SU-DHL-6 (cell line): ENCODE data around the gene CEACAM16.

Experiments
- H2AFZ ChIP-seq: fragments of 200-600 bp; sonication (generic); 2 replicates; pipeline ENCODE4 v1.6.1; 2014; ENCODE audit warnings: low read depth, mild to moderate bottlenecking, moderate library complexity, mixed read lengths, antibody characterized with exemption, low read length; ENCODE audit not compliant: severe bottlenecking
- H3F3A ChIP-seq: fragments of 200-600 bp; shearing (Covaris generic); 2 replicates; pipeline ENCODE4 v1.6.0; 2016; ENCODE audit warnings: antibody characterized with exemption, mild to moderate bottlenecking; ENCODE audit not compliant: insufficient read depth
- H3K27ac ChIP-seq: fragments of 200-600 bp; sonication (generic); 2 replicates; pipeline ENCODE4 v1.5.1; 2016; ENCODE audit warnings: low read depth, mild to moderate bottlenecking, low read length, moderate library complexity, mixed read lengths
- H3K27me3 ChIP-seq: fragments of 200-600 bp; sonication (generic), shearing (Covaris generic); 2 replicates; pipeline ENCODE4 v1.6.0; 2014; ENCODE audit warnings: mild to moderate bottlenecking, low read length
- H3K36me3 ChIP-seq: fragments of 200-600 bp; sonication (generic); 2 replicates; pipeline ENCODE4 v1.6.1; 2014; ENCODE audit warnings: mild to moderate bottlenecking, low read length, mixed read lengths
- H3K4me2 ChIP-seq: fragments of 300-600, 200-600 bp; shearing (Covaris generic), sonication (generic); 2 replicates; pipeline ENCODE4 v1.6.0; 2014; ENCODE audit warnings: low read length, low read depth, mild to moderate bottlenecking; ENCODE audit not compliant: poor library complexity, severe bottlenecking
- H3K4me3 ChIP-seq: fragments of 200-600 bp; sonication (generic); 2 replicates; pipeline ENCODE4 v1.5.1; 2014; ENCODE audit warnings: antibody characterized with exemption, low read length, mild to moderate bottlenecking, mixed read lengths; ENCODE audit not compliant: insufficient read depth, poor library complexity, severe bottlenecking
- H3K79me2 ChIP-seq: fragments of 200-600 bp; sonication (generic); 2 replicates; pipeline ENCODE4 v1.6.1; 2014; ENCODE audit warnings: mild to moderate bottlenecking, low read length, moderate library complexity; ENCODE audit not compliant: insufficient read depth
- H3K9ac ChIP-seq: fragments of 200-600 bp; sonication (generic); 2 replicates; pipeline ENCODE4 v1.7.0; 2014; ENCODE audit warnings: mild to moderate bottlenecking, low read length
- H3K9me2 ChIP-seq: fragments of 200-600 bp; sonication (generic); replicated peaks from 2 replicates; pipeline ENCODE4 v1.6.1; 2014; ENCODE audit warnings: low read length; ENCODE audit not compliant: insufficient read depth
- H3K9me3 ChIP-seq: fragments of 200-600 bp; sonication (generic); 2 replicates; pipeline ENCODE4 v1.6.1; 2014; ENCODE audit warnings: low read length, mixed read lengths; ENCODE audit not compliant: insufficient read depth
- H4K20me1 ChIP-seq: fragments of 200-600 bp; sonication (generic); 2 replicates; pipeline ENCODE4 v1.6.1; 2014; ENCODE audit warnings: low read depth, mild to moderate bottlenecking, antibody characterized with exemption, low read length, moderate library complexity, mixed read lengths
- EZH2phosphoT487 ChIP-seq: fragments of 200-600 bp; sonication (generic), shearing (Covaris generic); conservative IDR thresholded peaks from 2 replicates; pipeline ENCODE4 v1.6.1; 2018; ENCODE audit warnings: mild to moderate bottlenecking, antibody characterized with exemption, low read length, moderate library complexity, mixed read lengths
- TF ChIP-seq, protein P1 (sequence below): fragments of 200-600 bp; sonication (generic); IDR thresholded peaks from one replicate; pipeline ENCODE4 v1.5.1; 2017; ENCODE audit warnings: antibody characterized with exemption, mild to moderate bottlenecking, low read length, moderate library complexity; ENCODE audit not compliant: insufficient read depth, poor library complexity, severe bottlenecking

Gene CEACAM16

DNA sequence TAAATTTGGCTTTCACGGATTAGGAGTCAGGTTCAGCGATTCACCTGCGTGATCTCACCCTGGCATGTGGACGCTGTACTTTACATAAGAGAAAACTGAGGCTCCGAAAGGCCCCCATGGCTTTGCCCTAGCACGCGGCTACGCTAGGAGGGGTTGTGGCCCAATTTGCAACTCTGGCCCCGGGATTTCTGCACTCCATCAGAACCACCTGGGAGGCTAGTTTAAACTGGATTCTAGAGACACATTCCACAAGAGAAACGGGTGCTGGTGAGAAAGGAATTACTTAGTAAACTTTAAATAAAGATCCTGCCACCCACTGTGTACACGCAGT lies 55.8 kb downstream of the CEACAM16 start:
- Histone ChIP-seq H3K4me2 (peak overlapping the region; percentile 100), H3F3A (peaks cover 42% of the 10 kb centered on the region), H3K4me3 (peak overlapping the region; percentile 68), H3K27me3 (no peaks in the 10 kb centered on the region), H3K27ac (peak overlapping the region; percentile 99), H4K20me1 (peaks cover 4% of the 10 kb centered on the region), H3K36me3 (no peaks in the 10 kb centered on the region), H3K79me2 (peaks cover 38% of the 10 kb centered on the region), H2AFZ (no peak overlapping the region), H3K9me3 (no peaks in the 10 kb centered on the region), H3K9me2 (no peaks in the 10 kb centered on the region), H3K9ac (peak overlapping the region; percentile 97)
- no peak for TF ChIP-seq EZH2phosphoT487
- TF ChIP-seq, protein P1, sequence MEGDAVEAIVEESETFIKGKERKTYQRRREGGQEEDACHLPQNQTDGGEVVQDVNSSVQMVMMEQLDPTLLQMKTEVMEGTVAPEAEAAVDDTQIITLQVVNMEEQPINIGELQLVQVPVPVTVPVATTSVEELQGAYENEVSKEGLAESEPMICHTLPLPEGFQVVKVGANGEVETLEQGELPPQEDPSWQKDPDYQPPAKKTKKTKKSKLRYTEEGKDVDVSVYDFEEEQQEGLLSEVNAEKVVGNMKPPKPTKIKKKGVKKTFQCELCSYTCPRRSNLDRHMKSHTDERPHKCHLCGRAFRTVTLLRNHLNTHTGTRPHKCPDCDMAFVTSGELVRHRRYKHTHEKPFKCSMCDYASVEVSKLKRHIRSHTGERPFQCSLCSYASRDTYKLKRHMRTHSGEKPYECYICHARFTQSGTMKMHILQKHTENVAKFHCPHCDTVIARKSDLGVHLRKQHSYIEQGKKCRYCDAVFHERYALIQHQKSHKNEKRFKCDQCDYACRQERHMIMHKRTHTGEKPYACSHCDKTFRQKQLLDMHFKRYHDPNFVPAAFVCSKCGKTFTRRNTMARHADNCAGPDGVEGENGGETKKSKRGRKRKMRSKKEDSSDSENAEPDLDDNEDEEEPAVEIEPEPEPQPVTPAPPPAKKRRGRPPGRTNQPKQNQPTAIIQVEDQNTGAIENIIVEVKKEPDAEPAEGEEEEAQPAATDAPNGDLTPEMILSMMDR, result no peak

DNA sequence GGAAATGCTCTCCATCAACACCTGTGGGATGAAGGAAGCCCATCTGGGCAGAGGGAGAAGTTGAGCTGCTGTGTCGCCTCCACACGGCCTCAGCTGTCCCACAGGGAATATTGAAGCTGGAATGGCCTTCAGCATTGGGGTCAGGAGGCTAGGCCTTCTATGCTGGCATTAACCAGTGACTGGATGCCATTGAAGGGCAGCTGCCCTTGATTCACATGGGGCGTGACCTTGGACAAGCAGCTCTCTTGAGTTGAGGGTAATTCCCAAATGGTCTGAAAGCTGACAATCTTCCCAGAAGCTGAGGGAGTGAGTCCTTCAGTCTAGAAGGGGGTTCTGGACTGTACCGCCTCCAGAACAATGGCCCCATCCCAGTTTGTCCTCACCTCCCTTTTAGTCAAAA lies 56.3 kb downstream of the CEACAM16 start:
- peak overlapping the region; percentile 100 for H3K4me2 ChIP-seq
- no peak overlapping the region for H3K4me3 ChIP-seq

GRCh38 chr19:44756089-44756562 lies 57.2 kb downstream of the CEACAM16 start:
- no peak overlapping the region for H3K9ac ChIP-seq
- H3K79me2 ChIP-seq, result peaks cover 24% of the 10 kb centered on the region
- H3K9me2 ChIP-seq, result no peaks in the 10 kb centered on the region
- peaks cover 4% of the 10 kb centered on the region for H4K20me1 ChIP-seq
- no peaks in the 10 kb centered on the region for H3K27me3 ChIP-seq
- no peaks in the 10 kb centered on the region for H3K36me3 ChIP-seq
- H2AFZ ChIP-seq, result no peak overlapping the region
- peaks cover 28% of the 10 kb centered on the region for H3F3A ChIP-seq
- H3K9me3 ChIP-seq, result no peaks in the 10 kb centered on the region
- TF ChIP-seq, protein P1, result no peak
- no peak for TF ChIP-seq EZH2phosphoT487
- no peak overlapping the region for H3K27ac ChIP-seq
- H3K4me3 ChIP-seq, result no peak overlapping the region
- H3K4me2 ChIP-seq, result no peak overlapping the region

More for the DNA sequence above, 56.3 kb downstream of the CEACAM16 start:
- Histone ChIP-seq H3K79me2 (peaks cover 33% of the 10 kb centered on the region), H3F3A (peaks cover 37% of the 10 kb centered on the region), H3K27ac (peak overlapping the region; percentile 99), H4K20me1 (peaks cover 4% of the 10 kb centered on the region), H2AFZ (no peak overlapping the region), H3K36me3 (no peaks in the 10 kb centered on the region), H3K9me3 (no peaks in the 10 kb centered on the region), H3K9ac (peak overlapping the region; percentile 97), H3K9me2 (no peaks in the 10 kb centered on the region), H3K27me3 (no peaks in the 10 kb centered on the region)
- TF ChIP-seq, protein P1, result no peak
- TF ChIP-seq EZH2phosphoT487, result no peak
